CD4-positive, alpha-beta T cell treated with Interleukin-1 beta for 1 hour (primary cell): ENCODE measurements around the gene ZBTB42.
"Not testable (repeated sequence)": the region's sequence is repeated elsewhere in the genome, so short reads cannot be mapped to it uniquely, and the experiment has no call there.

Experiments used
- DNase-seq, 2 donors: peaks; one replicate each; pipeline ENCODE4 v3.0.0-alpha.2; 2020 to 2022

Gene ZBTB42

DNA sequence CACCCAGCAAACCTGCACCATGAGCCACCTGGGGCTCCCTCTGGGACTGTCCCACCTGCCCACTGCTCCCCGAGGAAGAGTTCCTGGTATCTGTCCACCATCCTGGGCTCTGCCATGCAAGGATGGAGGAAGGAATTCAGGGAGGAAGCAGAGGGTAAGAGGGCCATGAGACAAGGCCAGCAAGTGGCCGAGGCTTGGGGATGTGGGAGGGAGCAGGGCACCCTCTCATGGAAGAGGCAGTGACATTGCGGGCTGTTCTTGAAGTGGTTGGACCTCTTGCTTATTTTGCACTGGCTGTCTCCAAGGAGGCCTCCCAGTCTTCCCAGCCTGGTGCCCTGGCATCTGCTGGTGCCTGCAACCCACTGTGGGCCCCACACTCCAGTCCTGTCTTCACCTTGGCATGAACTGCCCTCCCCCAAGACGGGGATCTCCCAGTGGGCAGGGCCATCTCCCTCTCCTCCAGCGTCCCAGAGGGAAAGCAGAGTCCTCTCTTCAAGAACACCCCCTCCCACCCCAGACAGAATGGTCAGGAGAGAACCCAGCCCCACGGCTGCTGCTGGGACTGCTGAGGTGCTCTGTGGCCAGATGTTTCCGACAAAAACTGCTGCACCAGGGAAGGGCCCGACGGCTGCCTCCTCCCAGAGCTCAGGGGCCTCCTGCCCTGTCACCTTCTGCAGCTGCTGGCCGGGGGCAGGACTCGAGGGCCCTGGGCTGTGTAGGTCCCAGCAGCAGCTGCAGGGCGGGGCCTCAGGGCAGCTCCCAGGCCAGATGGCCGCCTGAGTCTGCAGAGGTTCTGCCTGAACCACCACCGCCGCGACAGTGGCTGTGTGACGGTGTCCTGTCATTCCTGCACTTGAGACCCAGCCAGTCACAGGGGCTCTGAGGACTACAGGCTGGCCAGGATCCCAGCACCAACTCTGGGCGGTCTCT, 3.5 kb upstream of the ZBTB42 start:
- no peak for DNase-seq

DNA sequence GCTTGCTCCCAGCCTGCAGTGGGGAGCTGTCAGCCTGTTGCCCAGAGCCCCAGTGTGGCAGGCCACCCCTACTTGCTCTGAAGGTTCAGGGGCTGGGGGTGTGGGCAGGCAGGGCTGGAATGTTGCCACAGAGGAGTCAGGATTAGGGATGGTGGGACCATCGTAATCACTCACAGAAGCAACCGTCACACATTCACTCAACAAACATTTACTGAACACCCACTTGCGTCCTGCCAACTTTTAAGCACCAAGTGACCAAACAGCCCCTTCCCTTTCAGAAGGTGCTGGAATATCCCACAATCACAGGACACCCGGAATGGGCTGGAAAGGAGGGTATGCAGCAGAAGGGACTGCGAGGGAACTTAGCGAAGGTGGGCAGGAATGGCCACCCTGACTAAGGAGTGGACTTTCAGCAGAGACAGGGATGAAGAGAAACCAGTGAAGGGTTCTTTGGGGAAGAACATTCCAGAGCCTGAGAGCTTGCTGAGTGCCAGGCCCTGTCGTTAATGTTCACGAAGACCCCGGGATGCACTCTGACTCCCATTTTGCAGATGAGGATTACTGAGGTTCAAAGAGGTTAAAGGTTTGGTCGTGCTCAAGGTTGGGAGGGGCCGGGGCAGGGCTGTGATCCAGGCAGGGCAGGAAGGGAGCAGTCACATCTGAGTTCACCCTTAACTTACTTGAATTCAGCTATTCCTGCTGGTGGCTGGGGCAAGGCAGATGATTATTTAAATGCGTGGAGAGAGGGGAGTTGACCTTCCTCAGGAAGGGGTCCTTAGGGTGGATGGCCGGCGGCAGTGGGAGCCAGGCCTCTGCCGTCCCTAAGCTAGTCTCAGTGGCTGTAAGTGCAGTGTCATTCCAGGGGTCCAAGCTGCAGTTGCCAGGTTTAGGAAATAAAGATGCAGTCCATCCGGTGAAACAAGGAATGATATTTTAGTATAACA, 2.3 kb upstream of the ZBTB42 start:
- DNase-seq = no peak

DNA sequence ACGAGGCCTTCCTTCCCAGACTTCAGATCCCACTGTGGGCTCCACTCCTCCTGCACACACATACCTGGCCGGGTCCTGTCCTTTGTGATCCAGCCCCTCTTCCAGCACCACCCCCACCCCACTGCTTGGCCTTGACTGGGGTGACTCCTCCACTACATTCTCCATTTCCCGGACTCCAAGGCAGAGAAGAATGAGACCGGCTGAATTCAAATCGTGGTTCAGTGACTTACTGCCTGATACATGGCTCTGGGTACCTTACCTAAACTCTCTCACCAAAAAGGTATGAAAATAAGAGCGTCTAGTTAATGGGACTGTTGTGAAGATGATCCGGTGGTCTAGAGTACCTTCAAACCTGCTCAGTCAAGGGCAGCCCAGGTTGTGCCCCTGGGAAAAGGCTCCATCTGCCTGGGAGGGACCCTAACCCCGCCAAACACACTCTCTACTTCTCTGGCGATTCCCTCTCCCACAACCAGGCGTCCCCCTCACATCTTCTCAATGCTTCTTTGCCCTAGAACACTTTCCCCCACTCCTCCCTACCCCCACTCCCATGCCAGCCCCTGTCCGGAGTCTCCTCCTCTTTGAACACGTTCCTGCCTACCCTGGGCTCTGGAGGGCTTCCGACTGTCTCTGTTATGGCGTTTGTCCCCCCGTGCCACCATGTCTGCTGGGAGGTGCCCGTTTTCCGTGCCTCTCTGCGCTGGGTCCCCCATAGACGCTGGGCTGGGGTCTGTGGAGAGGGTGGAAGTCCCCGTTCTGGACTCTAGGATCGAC, 1.5 kb upstream of the ZBTB42 start:
- no peak for DNase-seq

DNA sequence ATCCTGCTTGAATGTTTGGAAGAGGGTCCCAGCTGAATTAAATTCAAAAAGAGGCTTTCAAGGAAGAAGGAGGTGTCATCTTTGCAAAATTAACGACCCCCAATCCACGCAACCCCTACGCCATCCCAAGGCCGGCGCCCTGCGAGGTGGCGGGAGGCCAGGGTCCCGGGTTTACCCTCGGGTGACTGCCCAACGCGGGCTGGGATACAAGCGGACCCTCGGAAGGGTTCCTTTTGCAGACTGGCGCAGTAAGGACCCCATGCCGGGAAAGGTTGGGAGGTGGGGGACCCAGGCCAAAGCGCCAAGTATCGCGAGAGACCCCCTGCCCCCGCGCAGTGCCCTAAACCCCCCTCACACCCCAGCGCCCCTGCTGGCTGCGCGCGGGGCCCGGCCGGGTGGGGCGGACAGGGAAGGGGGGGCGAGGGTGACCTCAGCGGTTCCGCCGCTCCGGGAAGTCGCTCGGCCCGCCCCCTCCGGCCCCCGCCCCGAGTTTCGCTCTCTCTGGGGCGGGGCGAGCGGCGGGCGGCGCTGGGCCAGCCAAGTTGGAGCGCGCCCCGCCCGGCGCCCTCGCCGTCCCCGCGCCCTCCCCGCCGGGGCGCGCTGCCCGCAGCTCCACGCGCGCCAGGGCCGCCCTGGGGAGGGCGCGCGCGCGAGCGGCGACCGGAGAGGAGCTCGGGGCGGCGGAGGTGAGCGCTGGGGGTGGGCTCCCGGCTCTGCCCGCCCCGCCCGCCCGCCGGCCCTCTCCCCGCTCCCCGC, 708 bp upstream of the ZBTB42 start:
- DNase-seq = peak; percentile 89 to 90

DNA sequence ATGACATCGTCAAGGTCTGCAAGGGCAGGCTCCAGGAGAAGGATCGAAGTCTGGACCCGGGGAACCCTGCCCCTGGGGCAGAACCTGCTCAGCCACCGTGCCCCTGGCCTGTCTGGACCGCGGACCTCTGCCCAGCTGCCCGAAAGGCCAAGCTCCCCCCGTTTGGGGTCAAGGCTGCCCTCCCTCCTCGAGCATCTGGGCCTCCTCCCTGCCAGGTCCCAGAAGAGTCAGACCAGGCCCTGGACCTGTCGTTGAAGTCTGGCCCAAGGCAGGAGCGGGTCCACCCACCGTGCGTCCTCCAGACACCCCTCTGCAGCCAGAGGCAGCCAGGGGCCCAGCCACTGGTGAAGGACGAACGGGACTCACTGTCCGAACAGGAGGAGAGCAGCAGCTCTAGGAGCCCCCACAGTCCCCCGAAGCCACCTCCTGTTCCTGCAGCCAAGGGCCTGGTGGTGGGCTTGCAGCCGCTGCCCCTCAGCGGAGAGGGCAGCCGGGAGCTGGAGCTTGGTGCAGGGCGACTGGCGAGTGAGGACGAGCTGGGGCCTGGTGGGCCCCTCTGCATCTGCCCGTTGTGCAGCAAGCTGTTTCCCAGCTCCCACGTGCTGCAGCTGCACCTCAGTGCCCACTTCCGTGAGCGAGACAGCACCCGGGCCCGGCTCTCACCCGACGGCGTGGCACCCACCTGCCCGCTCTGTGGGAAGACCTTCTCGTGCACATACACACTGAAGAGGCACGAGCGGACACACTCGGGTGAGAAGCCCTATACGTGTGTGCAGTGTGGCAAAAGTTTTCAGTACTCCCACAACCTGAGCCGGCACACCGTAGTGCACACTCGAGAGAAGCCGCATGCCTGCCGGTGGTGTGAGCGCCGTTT, 856 bp downstream of the ZBTB42 start:
- DNase-seq = no peak

DNA sequence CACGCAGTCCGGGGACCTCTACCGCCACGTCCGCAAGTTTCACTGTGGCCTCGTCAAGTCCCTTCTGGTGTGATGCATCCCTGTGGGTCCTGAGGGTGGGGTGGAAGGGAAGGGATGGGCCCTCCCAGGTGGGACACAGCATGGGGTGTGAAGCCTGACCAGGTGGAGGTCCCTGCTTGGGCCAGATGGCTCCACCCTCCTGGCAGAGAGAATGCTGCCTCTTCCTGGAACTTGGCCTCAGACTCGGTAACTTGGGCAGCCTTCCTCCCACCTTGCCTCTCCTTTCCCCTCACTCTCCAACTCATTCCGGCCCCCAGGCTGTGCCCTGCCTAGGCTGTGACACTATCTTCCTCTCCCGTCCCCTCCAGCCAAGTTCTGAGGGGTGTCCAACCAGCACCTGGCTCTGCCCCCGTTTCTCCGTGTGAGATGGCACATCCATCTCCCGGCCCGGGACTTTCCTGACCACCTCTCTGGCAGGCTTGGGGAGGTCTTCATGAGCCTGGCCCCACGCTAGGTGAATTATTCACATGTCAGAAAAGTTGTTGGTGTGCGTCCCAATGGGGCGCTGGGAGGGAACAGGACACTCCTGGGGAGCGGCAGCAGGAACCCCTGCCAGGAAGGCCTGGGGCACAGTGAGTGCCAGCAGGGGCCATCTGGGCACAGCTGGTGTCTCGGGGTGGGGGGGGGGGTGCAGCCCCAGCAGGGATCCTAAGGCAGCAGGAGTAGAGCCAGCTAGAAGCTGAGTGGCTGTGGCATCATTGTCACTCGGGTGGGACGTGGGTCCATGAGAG, 1.7 kb downstream of the ZBTB42 start:
- DNase-seq = no peak

DNA sequence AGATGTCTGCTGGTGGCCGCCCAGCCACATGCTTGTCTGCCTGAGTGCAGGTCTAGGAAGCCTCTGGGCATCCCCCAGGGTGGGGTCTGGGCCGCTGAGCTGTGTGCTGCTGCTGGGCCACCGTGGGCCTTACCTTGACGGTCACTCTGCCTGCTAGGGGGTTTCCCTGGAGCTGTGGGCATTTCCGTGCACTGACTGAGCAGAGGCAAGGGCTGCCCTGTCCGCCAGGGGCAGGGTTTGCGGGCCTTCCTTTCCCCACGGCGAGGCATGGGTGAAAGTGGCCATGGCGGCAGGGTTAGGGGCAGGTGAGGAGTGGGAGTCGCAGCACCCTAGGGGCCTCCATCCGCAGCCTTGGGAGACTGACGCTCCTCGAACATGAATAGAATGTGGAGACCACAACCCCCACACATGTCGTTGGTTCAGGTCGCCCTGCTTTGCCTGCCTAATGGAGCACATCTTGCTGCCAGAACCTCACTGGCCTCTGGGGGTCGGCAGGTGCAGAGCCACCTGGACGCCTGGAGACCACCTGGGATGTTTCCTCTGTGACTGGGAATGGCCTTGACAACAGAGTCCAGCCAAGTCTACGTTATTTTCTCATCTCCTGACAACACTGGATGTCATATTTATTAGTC, 2.5 kb downstream of the ZBTB42 start:
- no peak for DNase-seq

DNA sequence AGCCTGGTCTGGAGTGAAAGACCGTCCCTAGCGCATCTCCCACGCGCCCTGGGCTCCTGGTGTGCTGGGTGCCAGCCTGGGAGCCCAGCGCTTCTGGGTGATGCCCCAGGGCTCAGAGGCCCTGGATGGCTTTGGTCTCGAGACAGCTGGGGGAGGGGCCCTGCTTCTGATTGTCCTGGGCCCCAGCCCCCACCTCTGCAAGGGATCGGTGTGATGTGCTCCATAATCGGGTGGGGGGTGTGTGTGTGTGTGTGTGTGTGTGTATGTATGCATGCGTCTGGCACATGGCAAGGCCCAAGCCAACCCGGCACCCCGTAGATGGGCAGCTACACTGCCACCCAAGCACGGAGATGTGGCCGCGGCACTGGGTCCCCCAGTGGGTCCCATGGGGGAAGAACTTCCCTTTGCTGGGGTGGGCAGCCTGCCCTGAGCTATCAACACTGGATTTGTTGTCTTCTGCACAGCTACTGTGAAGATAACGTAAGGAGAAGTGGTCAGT, 3.1 kb downstream of the ZBTB42 start:
- no peak for DNase-seq

DNA sequence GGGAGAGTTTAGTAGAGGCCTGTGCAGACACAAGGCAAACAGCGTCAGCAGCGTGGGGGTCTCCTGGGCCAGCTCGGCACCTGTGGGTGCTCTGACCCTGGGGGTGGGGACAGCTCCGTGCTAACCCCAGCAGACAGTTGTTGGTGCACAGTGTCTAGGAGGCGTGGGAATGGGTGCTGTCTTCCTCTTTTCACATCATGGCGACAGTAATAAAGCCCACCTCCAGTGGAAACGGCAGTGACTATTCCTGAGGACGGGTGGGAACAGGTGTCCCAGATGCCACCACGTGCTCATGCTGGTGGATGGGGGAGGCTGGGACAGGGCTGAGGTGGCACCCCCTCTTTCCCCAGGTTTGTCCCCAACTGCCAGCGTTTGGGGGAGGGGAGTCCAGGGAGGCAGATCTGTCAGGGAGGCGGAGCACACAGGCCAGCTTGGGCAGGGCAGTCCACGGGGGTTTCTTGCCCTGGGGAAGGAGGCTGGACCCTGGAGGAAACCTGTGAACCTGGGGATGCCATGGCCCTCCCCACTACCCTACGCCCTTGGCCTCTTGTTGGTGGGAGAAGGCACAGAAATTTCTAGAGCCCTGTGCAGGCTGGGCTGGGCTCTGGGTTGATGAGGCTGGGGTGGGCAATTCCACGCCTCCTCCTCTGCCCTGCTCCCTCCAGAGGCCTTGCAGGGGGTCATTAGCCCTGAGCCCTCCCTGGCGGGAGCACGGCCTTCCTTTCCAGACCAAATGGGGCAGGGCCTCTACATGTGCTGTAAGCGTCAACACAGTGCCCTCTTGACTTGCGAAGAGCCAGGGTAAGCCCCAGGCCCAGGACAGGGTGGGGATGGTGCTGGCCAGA, 3.8 kb downstream of the ZBTB42 start:
- DNase-seq = no peak

DNA sequence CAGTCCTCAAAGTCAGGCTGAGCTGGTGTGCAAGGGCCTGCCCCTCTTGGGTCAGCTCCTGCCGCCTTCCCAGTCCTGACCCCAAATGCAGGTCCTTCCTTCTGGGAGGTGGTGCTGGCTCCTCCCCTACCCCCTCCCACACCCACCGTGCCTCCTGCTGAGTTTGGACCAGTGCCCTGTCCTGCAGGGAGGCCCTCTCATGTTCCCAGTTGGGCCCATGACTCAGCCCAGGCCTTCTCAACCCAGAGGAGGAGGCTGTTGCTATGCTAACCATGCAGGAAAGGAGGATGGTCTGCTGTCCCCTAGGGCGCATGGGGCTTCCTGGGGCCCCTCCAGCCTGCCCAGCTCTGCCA, 4.4 kb downstream of the ZBTB42 start:
- no peak for DNase-seq

DNA sequence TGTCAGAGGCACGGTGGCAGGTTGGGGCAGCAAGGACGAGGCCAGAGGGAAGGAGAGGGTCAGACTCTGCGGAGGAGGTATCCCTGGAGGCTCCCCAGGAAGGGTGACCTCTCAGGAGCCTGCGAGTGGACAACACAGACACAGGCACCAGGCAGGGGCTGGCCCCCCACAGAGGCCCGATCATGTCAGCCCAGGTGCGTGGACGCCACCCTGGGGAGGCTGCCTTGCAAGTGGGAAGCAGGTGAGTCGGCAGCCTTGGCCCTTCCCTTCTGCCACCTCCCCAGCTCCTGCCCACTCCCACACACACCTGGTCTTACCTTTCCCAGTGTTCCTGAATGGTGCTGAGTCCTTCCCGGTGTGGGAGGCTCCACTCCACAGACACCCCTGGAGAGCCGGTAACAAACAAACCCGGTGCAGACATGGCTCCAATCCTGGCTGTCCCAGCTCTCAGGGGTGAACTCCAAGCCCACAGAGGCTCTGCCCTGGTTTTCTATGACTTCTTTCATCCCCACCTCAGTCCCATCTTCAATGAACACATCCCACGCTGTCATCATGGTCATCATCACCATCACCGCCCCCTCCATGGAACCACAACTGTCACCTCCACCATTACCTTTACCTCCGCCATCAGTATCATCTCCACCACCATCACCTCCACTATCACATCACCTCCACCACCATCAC, 5.2 kb downstream of the ZBTB42 start:
- DNase-seq = no peak

DNA sequence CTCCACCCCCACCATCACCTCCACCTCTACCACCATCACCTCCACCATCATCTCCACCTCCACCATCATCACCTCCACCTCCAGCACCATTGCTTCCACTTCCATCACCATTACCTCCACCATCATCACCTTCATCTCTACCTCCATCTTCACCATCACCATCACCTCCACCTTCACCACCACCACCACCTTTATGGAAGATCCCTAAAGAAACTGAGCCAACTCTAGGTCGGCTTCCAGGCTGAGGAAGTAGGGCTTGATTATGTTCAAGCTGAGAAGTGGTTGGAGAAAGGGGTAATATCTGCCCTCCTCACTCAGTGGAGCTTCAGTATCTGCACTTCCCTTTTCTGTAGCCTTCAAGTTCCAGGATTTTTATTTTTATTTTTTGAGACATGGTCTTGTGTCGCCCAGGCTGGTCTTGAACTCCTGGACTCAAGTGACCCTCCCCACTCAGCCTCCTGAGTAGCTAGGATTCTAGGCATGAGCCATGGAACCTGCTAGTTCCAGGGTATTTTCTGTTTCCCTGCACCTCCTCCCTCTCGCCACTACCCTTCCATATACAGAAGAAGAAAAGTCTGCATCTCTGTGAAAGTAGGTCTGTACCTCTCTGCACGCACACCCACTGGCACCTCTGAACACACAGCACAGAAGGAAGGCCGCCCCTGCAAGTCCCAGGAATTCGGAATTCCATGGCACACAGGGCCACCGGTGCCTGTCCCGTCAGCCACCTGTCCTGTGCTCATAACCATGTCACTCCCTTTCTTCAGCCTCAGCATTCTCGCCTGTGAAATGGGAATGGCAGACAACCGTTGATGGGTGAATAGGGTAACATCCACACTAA, 5.9 kb downstream of the ZBTB42 start:
- DNase-seq = no peak

DNA sequence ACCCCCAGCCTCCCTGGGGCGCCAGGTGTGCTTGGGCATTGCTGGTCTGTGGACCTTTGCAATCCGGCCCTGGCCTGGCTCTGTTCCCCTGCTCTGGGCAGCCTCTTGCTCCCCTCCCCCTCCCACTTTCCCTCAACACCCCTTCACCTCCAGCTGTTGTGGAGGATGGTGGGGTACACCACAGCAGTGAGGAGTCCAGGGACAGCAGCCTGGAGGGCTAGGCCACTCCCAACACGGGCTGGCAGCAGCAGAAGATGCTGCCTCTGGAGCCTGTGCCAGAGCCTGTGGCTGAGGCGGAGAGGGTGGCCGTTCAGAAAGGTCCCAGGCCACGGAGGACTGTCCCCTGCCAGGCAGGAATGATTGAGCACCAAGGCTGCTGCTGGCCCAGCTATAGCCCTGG, 7.6 kb downstream of the ZBTB42 start:
- no peak for DNase-seq

DNA sequence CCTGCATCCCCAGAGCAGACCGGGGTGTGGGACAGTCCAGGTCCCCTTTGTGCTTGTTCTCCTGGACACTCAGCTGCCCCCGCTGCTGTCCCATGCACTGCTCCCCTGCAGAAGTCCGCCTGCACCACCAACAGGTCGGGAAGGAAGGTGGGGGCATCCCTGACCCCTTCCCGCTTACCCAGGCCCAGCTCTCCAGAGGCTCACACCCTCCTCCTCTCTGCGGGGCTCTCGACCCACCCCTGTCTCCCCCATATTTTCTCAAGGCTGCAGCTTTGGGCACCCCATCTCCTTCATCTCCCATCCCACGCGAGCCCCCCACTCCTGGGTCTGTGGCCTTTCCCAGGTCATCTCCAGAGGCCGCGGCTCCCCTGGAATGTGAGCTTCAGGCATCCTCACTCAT, 9.4 kb downstream of the ZBTB42 start:
- no peak for DNase-seq

DNA sequence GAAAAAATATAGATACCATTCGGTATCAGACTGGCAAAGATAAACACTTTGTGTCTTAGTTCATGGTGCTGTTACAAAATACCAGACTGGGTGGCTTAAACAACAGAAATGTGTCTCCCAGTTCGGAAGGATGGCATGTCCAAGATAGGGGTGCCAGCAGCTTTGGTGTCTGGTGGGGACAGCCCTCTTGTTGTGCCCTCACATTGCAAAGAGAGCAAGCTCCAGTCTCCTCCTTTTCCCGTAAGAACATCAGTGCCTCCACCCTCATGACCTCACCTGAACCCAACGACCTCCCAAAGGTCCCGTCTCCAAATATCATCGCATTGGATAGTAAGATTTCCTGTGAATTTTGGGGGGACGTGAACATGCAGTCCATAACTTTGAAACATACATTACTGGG, 12.4 kb downstream of the ZBTB42 start:
- DNase-seq = no peak

DNA sequence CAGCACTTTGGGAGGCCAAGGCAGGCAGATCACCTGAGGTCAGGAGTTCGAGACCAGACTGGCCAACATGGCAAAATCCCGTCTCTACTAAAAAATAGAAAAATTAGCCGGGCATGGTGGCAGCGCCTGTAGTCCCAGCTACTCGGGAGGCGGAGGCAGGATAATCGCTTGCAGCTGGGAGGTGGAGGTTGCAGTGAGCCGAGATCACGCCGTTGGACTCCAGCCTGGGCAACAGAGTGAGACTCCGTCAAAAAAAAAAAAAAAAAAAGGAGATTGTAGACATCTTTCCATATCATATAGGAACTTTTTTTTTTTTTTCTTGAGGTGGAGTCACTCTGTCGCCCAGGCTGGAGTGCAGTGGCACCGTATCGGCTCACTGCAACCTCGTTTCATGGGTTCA, 13.8 kb downstream of the ZBTB42 start:
- not testable (repeated sequence) for DNase-seq

DNA sequence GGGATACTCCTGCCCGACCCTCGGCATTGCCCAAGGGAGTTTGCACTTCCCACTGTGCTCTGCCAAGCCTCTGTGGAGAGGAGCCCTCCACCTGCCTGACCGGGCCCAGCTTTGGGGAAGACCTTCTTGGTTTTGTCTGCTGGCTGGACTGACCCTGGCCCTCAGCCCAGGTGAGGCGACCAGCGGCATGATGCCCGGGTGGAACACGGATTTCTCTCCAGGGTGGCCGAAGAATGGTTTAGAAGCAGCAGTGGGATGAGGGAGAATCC, 15.6 kb downstream of the ZBTB42 start:
- no peak for DNase-seq
